Karpas-422 (cell line): ENCODE results near the gene KANK4. TPM values are rescaled to one million over a fixed set of nuclear protein-coding genes. Genes with fewer than 3 reads are reported as not detected.
"Not testable (repeated sequence)": the region's sequence is repeated elsewhere in the genome, so short reads cannot be mapped to it uniquely, and the experiment has no call there.

Experiments used
- DNase-seq: peaks from one replicate; pipeline ENCODE4 v3.0.0-alpha.2; 2015
- H2AFZ ChIP-seq: fragments of 200-600 bp; sonication (generic); 2 replicates; pipeline ENCODE4 v1.6.1; 2014; ENCODE audit warnings: antibody characterized with exemption, low read length, mixed read lengths
- H3K27ac ChIP-seq: fragments of 200-600 bp; sonication (generic); 2 replicates; pipeline ENCODE4 v1.5.1; 2014; ENCODE audit warnings: mild to moderate bottlenecking, low read length, moderate library complexity
- H3K27me3 ChIP-seq: fragments of 200-600 bp; sonication (generic); 2 replicates; pipeline ENCODE4 v1.6.1; 2014; ENCODE audit warnings: low read length, mixed read lengths
- H3K36me3 ChIP-seq: fragments of 200-600 bp; sonication (generic); 2 replicates; pipeline ENCODE4 v1.6.1; 2014; ENCODE audit warnings: low read length, mixed read lengths; ENCODE audit not compliant: insufficient read depth
- H3K4me1 ChIP-seq: fragments of 200-600 bp; sonication (generic); 2 replicates; pipeline ENCODE4 v1.6.1; 2014; ENCODE audit warnings: mild to moderate bottlenecking, low read length, mixed read lengths
- H3K4me2 ChIP-seq: fragments of 200-600 bp; sonication (generic); 2 replicates; pipeline ENCODE4 v1.6.1; 2014; ENCODE audit warnings: low read length, low read depth, mild to moderate bottlenecking; ENCODE audit not compliant: poor library complexity, severe bottlenecking
- H3K4me3 ChIP-seq: fragments of 200-600 bp; sonication (generic); 2 replicates; pipeline ENCODE4 v1.5.1; 2014; ENCODE audit warnings: mild to moderate bottlenecking, antibody characterized with exemption, low read length, mixed read lengths
- H3K79me2 ChIP-seq: fragments of 200-600 bp; sonication (generic); 2 replicates; pipeline ENCODE4 v1.6.1; 2014; ENCODE audit warnings: mild to moderate bottlenecking, low read length, mixed read lengths
- H3K9ac ChIP-seq: fragments of 200-600 bp; sonication (generic); 2 replicates; pipeline ENCODE4 v1.6.0; 2014; ENCODE audit warnings: low read length
- H3K9me2 ChIP-seq: fragments of 200-600 bp; sonication (generic), shearing (Covaris generic); replicated peaks from 2 replicates; pipeline ENCODE4 v1.6.0; 2014; ENCODE audit warnings: mild to moderate bottlenecking, low read length, moderate library complexity; ENCODE audit not compliant: insufficient read depth
- H3K9me3 ChIP-seq: fragments of 300-700, 200-600 bp; sonication (generic); 2 replicates; pipeline ENCODE4 v1.6.1; 2014; ENCODE audit warnings: low read length, mixed read lengths
- H4K20me1 ChIP-seq: fragments of 200-600 bp; sonication (generic); 2 replicates; pipeline ENCODE4 v1.6.1; 2014; ENCODE audit warnings: mild to moderate bottlenecking, antibody characterized with exemption, low read length, low read depth; ENCODE audit not compliant: insufficient read depth
- total RNA-seq: library from RNA; depleted of rRNA; stranded (reverse); fragments of >200 nt; shearing (Covaris generic); gene quantifications from 2 replicates; pipeline ENCODE4 v1.2.3, GENCODE V29; 2014; ENCODE audit warnings: low replicate concordance

The KANK4 gene
- total RNA-seq, 1 experiment from 2014 or later, result 0.60 TPM

- Histone ChIP-seq H3K4me3 (no peak overlapping the region), H3K4me2 (no peak overlapping the region), H3K36me3 (no peaks in the 10 kb centered on the region), H3K27ac (no peak overlapping the region), H3K79me2 (no peaks in the 10 kb centered on the region), H3K9ac (no peak overlapping the region), H3K9me2 (no peaks in the 10 kb centered on the region), H3K4me1 (no peaks in the 10 kb centered on the region), H3K27me3 (no peaks in the 10 kb centered on the region), H3K9me3 (no peaks in the 10 kb centered on the region), H2AFZ (no peak overlapping the region), H4K20me1 (no peaks in the 10 kb centered on the region)
- DNase-seq, result no peak
Measured at GRCh38 chr1:62229468-62229867, 89.8 kb downstream of the KANK4 start.

GRCh38 chr1:62228883-62229187 is 90.4 kb downstream of the KANK4 start:
- Histone ChIP-seq H3K9me2 (no peaks in the 10 kb centered on the region), H2AFZ (no peak overlapping the region), H3K9me3 (no peaks in the 10 kb centered on the region), H3K4me1 (no peaks in the 10 kb centered on the region), H3K27ac (no peak overlapping the region), H4K20me1 (no peaks in the 10 kb centered on the region), H3K9ac (no peak overlapping the region), H3K4me2 (no peak overlapping the region), H3K27me3 (no peaks in the 10 kb centered on the region), H3K4me3 (no peak overlapping the region), H3K36me3 (no peaks in the 10 kb centered on the region), H3K79me2 (no peaks in the 10 kb centered on the region)
- no peak for DNase-seq

- no peaks in the 10 kb centered on the region for H3K27me3 ChIP-seq
- no peak overlapping the region for H3K4me3 ChIP-seq
- DNase-seq, result no peak
- no peaks in the 10 kb centered on the region for H3K79me2 ChIP-seq
- H3K4me2 ChIP-seq, result no peak overlapping the region
- H3K9ac ChIP-seq, result no peak overlapping the region
- no peaks in the 10 kb centered on the region for H4K20me1 ChIP-seq
- no peak overlapping the region for H2AFZ ChIP-seq
- H3K4me1 ChIP-seq, result no peaks in the 10 kb centered on the region
- no peaks in the 10 kb centered on the region for H3K9me3 ChIP-seq
- H3K27ac ChIP-seq, result no peak overlapping the region
- no peaks in the 10 kb centered on the region for H3K36me3 ChIP-seq
- no peaks in the 10 kb centered on the region for H3K9me2 ChIP-seq
Measured at GRCh38 chr1:62228136-62228882, 90.9 kb downstream of the KANK4 start.

GRCh38 chr1:62227496-62227895 is 91.7 kb downstream of the KANK4 start:
- H3K4me3 ChIP-seq, result no peak overlapping the region
- no peaks in the 10 kb centered on the region for H3K4me1 ChIP-seq
- no peaks in the 10 kb centered on the region for H3K36me3 ChIP-seq
- no peak overlapping the region for H2AFZ ChIP-seq
- H3K9me3 ChIP-seq, result no peaks in the 10 kb centered on the region
- H3K9ac ChIP-seq, result no peak overlapping the region
- H3K79me2 ChIP-seq, result no peaks in the 10 kb centered on the region
- no peaks in the 10 kb centered on the region for H3K9me2 ChIP-seq
- H3K27ac ChIP-seq, result no peak overlapping the region
- no peaks in the 10 kb centered on the region for H3K27me3 ChIP-seq
- no peaks in the 10 kb centered on the region for H4K20me1 ChIP-seq
- DNase-seq, result no peak
- H3K4me2 ChIP-seq, result no peak overlapping the region

GRCh38 chr1:62224182-62224581 is 95.1 kb downstream of the KANK4 start:
- Histone ChIP-seq H3K36me3 (no peaks in the 10 kb centered on the region), H4K20me1 (no peaks in the 10 kb centered on the region), H3K9ac (no peak overlapping the region), H3K79me2 (no peaks in the 10 kb centered on the region), H3K27ac (no peak overlapping the region), H3K4me1 (no peaks in the 10 kb centered on the region), H3K9me3 (no peaks in the 10 kb centered on the region), H3K4me2 (no peak overlapping the region), H3K9me2 (no peaks in the 10 kb centered on the region), H2AFZ (no peak overlapping the region), H3K27me3 (no peaks in the 10 kb centered on the region), H3K4me3 (no peak overlapping the region)
- DNase-seq, result no peak

GRCh38 chr1:62222321-62222720 is 96.9 kb downstream of the KANK4 start:
- no peaks in the 10 kb centered on the region for H3K9me3 ChIP-seq
- DNase-seq, result no peak
- H3K79me2 ChIP-seq, result no peaks in the 10 kb centered on the region
- no peaks in the 10 kb centered on the region for H4K20me1 ChIP-seq
- no peaks in the 10 kb centered on the region for H3K4me1 ChIP-seq
- H3K9me2 ChIP-seq, result no peaks in the 10 kb centered on the region
- H3K27me3 ChIP-seq, result no peaks in the 10 kb centered on the region
- H3K4me2 ChIP-seq, result no peak overlapping the region
- H3K9ac ChIP-seq, result no peak overlapping the region
- H3K36me3 ChIP-seq, result no peaks in the 10 kb centered on the region
- H2AFZ ChIP-seq, result no peak overlapping the region
- H3K4me3 ChIP-seq, result no peak overlapping the region
- no peak overlapping the region for H3K27ac ChIP-seq

- Histone ChIP-seq H3K9me2 (no peaks in the 10 kb centered on the region), H3K4me3 (no peak overlapping the region), H3K27ac (no peak overlapping the region), H3K79me2 (no peaks in the 10 kb centered on the region), H3K9ac (no peak overlapping the region), H3K36me3 (no peaks in the 10 kb centered on the region), H3K9me3 (no peaks in the 10 kb centered on the region), H3K4me2 (no peak overlapping the region), H4K20me1 (no peaks in the 10 kb centered on the region), H2AFZ (no peak overlapping the region), H3K4me1 (no peaks in the 10 kb centered on the region), H3K27me3 (no peaks in the 10 kb centered on the region)
- DNase-seq, result no peak
Measured at GRCh38 chr1:62221171-62221570, 98.1 kb downstream of the KANK4 start.

- H3K27ac ChIP-seq, H3K4me2 ChIP-seq, H4K20me1 ChIP-seq, H3K79me2 ChIP-seq, DNase-seq, H3K9me2 ChIP-seq, H3K9ac ChIP-seq, H2AFZ ChIP-seq, H3K36me3 ChIP-seq, H3K9me3 ChIP-seq, H3K27me3 ChIP-seq, H3K4me3 ChIP-seq, H3K4me1 ChIP-seq: not testable (repeated sequence)
Measured at GRCh38 chr1:62220456-62220855, 98.8 kb downstream of the KANK4 start.

GRCh38 chr1:62218604-62219003 is 100.6 kb downstream of the KANK4 start:
- DNase-seq, result no peak
- no peaks in the 10 kb centered on the region for H3K27me3 ChIP-seq
- no peaks in the 10 kb centered on the region for H3K79me2 ChIP-seq
- no peak overlapping the region for H3K4me2 ChIP-seq
- no peak overlapping the region for H3K9ac ChIP-seq
- H3K9me3 ChIP-seq, result no peaks in the 10 kb centered on the region
- H3K36me3 ChIP-seq, result no peaks in the 10 kb centered on the region
- no peaks in the 10 kb centered on the region for H3K4me1 ChIP-seq
- no peaks in the 10 kb centered on the region for H4K20me1 ChIP-seq
- no peak overlapping the region for H3K4me3 ChIP-seq
- H3K9me2 ChIP-seq, result no peaks in the 10 kb centered on the region
- H2AFZ ChIP-seq, result no peak overlapping the region
- no peak overlapping the region for H3K27ac ChIP-seq
